HepG2 (cell line): Measurements from ENCODE around the gene SIVA1. TPM values are rescaled to one million over a fixed set of nuclear protein-coding genes. Genes with fewer than 3 reads are reported as not detected.

ENCODE experiments used
- CREB3 ChIP-seq: sonication (generic); formaldehyde crosslinking; IDR thresholded peaks from 2 replicates; pipeline ENCODE4 v1.5.0; 2020; ENCODE audit warnings: missing genetic modification reagents
- DNMT1 ChIP-seq: sonication (generic); formaldehyde crosslinking; IDR thresholded peaks from 2 replicates; pipeline ENCODE4 v1.5.1; 2020; ENCODE audit warnings: mild to moderate bottlenecking, missing genetic modification reagents
- DPF2 ChIP-seq: sonication (generic); formaldehyde crosslinking; IDR thresholded peaks from 2 replicates; pipeline ENCODE4 v1.4.0; 2020; ENCODE audit warnings: mild to moderate bottlenecking, low read depth, missing genetic modification reagents, borderline replicate concordance
- HIVEP1 ChIP-seq: sonication (generic); formaldehyde crosslinking; IDR thresholded peaks from 2 replicates; pipeline ENCODE4 v1.4.0; 2020; ENCODE audit warnings: mild to moderate bottlenecking, missing genetic modification reagents
- HMGA1 ChIP-seq: sonication (generic); formaldehyde crosslinking; conservative IDR thresholded peaks from 2 replicates; pipeline ENCODE4 v1.4.0; 2020; ENCODE audit warnings: missing genetic modification reagents
- RBM39 ChIP-seq: fragments of 200-400 bp; formaldehyde crosslinking; IDR thresholded peaks from one replicate; pipeline ENCODE4 v1.6.1; 2018; ENCODE audit warnings: antibody characterized with exemption, mild to moderate bottlenecking, low read depth, low read length; ENCODE audit not compliant: poor library complexity, severe bottlenecking
- ZNF615 ChIP-seq: sonication (generic); formaldehyde crosslinking; IDR thresholded peaks from 2 replicates; pipeline ENCODE4 v1.5.0; 2020; ENCODE audit warnings: mild to moderate bottlenecking, missing genetic modification reagents, borderline replicate concordance
- polyA plus RNA-seq, 8 experiments: library from polyadenylated mRNA; depleted of rRNA in 3 of 8; stranded (reverse) in 7 of 8; unstranded in 1 of 8; fragments of >200 nt; fragmentation: Illumina TruSeq in 4 of 8; extraction: Trizol in 4 of 8; gene quantifications; 2 replicates each; pipeline versions ENCODE4 v1.2.1 to v1.2.3, GENCODE V29; 2011 to 2016; ENCODE audit warnings: low read depth in 4 of 8, missing spikeins in 1 of 8, mixed read lengths in 1 of 8; ENCODE audit not compliant: insufficient read depth in 1 of 8
- total RNA-seq, 5 experiments: library from RNA; depleted of rRNA; stranded (reverse); fragments of >200 nt; fragmentation: Illumina TruSeq; extraction: Trizol; gene quantifications; 2 replicates each; pipeline ENCODE4 v1.2.3, GENCODE V29; 2016; ENCODE audit warnings: low read depth in 1 of 5
- TF ChIP-seq, protein P1 (sequence below): sonication (generic); formaldehyde crosslinking; IDR thresholded peaks from 2 replicates; pipeline ENCODE4 v1.4.0; 2020; ENCODE audit warnings: mild to moderate bottlenecking, missing genetic modification reagents, borderline replicate concordance
- TF ChIP-seq, protein P2 (sequence below): sonication (generic); formaldehyde crosslinking; IDR thresholded peaks from 2 replicates; pipeline ENCODE4 v1.5.0; 2020; ENCODE audit warnings: missing genetic modification reagents
- TF ChIP-seq, protein P3 (sequence below): sonication (generic); formaldehyde crosslinking; IDR thresholded peaks from 2 replicates; pipeline ENCODE4 v1.4.0; 2020; ENCODE audit warnings: missing genetic modification reagents

The SIVA1 gene
- total and polyA plus RNA-seq, 2 of the 13 experiments (the other 11 are each of a cell fraction or from before 2014, with no cell fraction given), result 123 to 186 TPM

- TF ChIP-seq, protein P1, sequence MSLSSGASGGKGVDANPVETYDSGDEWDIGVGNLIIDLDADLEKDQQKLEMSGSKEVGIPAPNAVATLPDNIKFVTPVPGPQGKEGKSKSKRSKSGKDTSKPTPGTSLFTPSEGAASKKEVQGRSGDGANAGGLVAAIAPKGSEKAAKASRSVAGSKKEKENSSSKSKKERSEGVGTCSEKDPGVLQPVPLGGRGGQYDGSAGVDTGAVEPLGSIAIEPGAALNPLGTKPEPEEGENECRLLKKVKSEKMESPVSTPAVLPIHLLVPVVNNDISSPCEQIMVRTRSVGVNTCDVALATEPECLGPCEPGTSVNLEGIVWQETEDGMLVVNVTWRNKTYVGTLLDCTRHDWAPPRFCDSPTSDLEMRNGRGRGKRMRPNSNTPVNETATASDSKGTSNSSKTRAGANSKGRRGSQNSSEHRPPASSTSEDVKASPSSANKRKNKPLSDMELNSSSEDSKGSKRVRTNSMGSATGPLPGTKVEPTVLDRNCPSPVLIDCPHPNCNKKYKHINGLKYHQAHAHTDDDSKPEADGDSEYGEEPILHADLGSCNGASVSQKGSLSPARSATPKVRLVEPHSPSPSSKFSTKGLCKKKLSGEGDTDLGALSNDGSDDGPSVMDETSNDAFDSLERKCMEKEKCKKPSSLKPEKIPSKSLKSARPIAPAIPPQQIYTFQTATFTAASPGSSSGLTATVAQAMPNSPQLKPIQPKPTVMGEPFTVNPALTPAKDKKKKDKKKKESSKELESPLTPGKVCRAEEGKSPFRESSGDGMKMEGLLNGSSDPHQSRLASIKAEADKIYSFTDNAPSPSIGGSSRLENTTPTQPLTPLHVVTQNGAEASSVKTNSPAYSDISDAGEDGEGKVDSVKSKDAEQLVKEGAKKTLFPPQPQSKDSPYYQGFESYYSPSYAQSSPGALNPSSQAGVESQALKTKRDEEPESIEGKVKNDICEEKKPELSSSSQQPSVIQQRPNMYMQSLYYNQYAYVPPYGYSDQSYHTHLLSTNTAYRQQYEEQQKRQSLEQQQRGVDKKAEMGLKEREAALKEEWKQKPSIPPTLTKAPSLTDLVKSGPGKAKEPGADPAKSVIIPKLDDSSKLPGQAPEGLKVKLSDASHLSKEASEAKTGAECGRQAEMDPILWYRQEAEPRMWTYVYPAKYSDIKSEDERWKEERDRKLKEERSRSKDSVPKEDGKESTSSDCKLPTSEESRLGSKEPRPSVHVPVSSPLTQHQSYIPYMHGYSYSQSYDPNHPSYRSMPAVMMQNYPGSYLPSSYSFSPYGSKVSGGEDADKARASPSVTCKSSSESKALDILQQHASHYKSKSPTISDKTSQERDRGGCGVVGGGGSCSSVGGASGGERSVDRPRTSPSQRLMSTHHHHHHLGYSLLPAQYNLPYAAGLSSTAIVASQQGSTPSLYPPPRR (CRISPR knock-in tag), result peak; percentile 78; the same call in 1 of the 2 replicates
- TF ChIP-seq HMGA1 (CRISPR knock-in tag) (no peak), ZNF615 (CRISPR knock-in tag) (no peak), HIVEP1 (CRISPR knock-in tag) (0 out of 2 replicates have a peak, but pooled peaks have one; percentile 41), RBM39 (no peak), CREB3 (CRISPR knock-in tag) (no peak), DPF2 (CRISPR knock-in tag) (peak; percentile 70; the same call in 1 of the 2 replicates), DNMT1 (CRISPR knock-in tag) (peak; percentile 85; the same call in 1 of the 2 replicates)
- TF ChIP-seq, protein P2, sequence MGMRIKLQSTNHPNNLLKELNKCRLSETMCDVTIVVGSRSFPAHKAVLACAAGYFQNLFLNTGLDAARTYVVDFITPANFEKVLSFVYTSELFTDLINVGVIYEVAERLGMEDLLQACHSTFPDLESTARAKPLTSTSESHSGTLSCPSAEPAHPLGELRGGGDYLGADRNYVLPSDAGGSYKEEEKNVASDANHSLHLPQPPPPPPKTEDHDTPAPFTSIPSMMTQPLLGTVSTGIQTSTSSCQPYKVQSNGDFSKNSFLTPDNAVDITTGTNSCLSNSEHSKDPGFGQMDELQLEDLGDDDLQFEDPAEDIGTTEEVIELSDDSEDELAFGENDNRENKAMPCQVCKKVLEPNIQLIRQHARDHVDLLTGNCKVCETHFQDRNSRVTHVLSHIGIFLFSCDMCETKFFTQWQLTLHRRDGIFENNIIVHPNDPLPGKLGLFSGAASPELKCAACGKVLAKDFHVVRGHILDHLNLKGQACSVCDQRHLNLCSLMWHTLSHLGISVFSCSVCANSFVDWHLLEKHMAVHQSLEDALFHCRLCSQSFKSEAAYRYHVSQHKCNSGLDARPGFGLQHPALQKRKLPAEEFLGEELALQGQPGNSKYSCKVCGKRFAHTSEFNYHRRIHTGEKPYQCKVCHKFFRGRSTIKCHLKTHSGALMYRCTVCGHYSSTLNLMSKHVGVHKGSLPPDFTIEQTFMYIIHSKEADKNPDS (CRISPR knock-in tag), result peak; percentile 83; the same call in 1 of the 2 replicates
- TF ChIP-seq, protein P3, sequence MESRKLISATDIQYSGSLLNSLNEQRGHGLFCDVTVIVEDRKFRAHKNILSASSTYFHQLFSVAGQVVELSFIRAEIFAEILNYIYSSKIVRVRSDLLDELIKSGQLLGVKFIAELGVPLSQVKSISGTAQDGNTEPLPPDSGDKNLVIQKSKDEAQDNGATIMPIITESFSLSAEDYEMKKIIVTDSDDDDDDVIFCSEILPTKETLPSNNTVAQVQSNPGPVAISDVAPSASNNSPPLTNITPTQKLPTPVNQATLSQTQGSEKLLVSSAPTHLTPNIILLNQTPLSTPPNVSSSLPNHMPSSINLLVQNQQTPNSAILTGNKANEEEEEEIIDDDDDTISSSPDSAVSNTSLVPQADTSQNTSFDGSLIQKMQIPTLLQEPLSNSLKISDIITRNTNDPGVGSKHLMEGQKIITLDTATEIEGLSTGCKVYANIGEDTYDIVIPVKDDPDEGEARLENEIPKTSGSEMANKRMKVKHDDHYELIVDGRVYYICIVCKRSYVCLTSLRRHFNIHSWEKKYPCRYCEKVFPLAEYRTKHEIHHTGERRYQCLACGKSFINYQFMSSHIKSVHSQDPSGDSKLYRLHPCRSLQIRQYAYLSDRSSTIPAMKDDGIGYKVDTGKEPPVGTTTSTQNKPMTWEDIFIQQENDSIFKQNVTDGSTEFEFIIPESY (CRISPR knock-in tag), result peak; percentile 78
- TF ChIP-seq, all 625 proteins: peak for 283
Observed at GRCh38 chr14:104734991-104735779, 17.8 kb upstream of the SIVA1 start (continued).
